Measurements from ENCODE around the gene HEMGN.
"Not testable (repeated sequence)": the region's sequence is repeated elsewhere in the genome, so short reads cannot be mapped to it uniquely, and the experiment has no call there.

The HEMGN gene

DNA sequence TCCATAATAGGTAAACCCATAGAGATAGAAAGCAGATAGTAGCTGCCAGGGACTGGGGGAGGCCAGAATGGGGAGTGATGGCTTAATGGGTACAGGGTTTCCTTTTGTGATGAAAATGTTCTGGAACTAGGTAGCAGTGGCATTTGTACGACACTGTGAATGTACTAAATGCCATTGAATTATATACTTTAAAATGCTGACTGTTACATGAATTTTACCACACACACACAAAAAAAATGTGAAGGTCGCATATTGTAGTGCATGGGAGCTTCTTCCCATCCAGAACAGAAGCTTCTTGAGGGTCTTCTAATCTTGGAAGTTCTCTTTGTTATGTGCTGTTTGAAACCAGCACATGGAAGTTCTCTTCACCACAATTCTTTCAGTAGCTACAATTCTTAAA is 25.3 kb upstream of the HEMGN start:
- DNase-seq (ENCODE audit: low spot score) = no peak

DNA sequence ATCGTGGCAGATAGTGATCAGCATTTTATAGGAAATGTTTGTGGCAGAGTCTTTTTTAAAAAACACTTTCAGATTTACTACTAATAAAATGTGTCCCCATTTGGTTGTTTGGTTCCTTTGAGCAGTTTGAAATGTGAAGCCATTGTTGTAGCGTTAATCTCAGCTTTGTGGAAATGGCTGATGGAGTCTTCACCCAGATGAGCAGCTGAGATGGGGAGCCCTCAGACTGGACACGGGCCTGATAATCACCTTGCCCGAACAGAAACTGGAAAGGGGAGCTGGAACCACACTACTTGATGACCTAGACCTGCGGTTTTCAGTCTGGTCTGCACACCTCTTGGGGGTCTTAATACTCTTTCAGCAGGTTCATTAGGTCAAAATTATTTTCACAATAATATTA is 24.6 kb upstream of the HEMGN start:
- DNase-seq (ENCODE audit: low spot score) = no peak

DNA sequence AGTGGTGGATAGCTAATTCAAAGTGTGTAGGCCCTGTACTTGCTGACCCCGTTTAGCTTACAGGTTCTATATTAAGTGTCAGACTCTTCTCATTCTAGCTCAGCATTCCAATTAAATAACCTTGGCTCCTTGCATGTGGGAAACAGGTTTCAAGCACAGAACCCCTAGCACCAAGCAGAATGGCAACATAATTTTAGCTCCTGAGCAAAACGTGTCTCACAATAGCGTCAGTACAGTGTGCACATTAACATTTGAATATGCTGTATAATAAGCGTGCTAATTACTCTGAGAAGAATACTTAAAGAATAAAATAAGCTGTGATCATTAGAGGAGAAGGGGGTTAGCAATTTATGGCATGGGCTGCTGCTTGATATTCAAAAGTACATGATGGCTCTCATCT is 24.2 kb upstream of the HEMGN start:
- no peak for DNase-seq (ENCODE audit: low spot score)

DNA sequence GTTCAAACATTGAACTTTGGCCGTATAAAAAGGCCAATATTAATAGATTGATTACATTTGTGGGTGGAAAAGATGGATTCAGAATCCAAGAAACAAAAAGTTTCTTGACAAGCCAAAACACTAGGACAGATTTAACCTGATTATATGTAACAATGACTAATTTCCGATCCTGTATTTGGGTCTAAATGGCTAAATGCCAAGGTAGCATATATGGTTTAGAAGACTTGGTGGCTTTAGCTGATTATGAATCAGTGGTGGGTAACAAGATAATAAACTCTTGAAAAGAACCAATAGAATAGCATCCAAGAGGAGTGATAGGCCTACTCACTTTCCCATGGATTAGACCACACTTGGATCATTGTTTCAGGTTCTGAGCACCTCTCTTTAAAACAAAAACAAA is 23.4 kb upstream of the HEMGN start:
- no peak for DNase-seq (ENCODE audit: low spot score)

DNA sequence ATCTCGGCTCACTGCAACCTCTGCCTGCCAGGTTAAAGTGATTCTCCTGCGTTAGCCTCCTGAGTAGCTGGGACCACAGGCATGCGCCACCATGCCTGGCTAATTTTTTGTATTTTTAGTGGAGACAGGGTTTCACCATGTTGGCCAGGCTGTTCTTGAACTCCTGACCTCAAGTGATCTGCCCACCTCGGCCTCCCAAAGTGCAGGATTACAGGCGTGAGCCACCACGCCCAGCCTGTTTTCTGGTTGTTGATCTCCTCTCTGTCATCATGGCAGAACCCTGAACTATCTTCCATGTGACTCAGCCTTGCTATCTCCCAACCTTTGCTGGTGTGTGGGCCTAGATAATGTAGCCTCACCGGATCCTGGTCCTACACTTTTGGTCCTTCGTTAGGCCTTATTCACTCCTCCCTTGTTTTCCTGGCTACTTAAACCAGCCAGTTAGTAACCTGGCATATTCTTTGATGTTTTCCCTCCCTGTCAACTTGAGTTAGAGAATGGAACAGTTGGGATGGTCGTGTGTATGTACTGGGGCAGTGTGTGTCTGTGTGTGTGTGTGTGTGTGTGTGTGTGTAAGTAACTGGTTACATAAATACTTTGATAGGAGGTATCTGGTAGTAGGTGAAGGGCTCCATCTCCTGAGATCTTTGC is 22.8 kb upstream of the HEMGN start:
- DNase-seq (ENCODE audit: low spot score) = not testable (repeated sequence)

DNA sequence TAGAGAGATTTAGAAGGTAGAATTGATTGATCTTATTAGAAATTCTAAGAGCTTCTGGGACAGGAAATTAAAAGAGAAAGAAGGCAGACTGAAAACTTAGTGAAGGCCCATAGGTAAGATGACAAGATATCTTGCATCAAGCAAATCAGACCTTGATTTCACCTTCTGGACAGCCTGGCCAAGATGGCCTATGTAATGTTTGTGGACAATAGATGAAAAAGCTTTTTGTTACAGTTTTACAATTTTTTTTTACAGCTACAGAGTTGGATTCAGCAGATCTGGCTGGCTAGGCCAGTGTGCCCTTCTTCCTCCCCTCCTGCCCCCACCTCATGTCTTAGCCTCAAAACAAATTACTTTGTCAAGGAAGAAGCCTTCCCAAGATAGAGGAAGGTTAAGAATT is 21.6 kb upstream of the HEMGN start:
- no peak for DNase-seq (ENCODE audit: low spot score)

DNA sequence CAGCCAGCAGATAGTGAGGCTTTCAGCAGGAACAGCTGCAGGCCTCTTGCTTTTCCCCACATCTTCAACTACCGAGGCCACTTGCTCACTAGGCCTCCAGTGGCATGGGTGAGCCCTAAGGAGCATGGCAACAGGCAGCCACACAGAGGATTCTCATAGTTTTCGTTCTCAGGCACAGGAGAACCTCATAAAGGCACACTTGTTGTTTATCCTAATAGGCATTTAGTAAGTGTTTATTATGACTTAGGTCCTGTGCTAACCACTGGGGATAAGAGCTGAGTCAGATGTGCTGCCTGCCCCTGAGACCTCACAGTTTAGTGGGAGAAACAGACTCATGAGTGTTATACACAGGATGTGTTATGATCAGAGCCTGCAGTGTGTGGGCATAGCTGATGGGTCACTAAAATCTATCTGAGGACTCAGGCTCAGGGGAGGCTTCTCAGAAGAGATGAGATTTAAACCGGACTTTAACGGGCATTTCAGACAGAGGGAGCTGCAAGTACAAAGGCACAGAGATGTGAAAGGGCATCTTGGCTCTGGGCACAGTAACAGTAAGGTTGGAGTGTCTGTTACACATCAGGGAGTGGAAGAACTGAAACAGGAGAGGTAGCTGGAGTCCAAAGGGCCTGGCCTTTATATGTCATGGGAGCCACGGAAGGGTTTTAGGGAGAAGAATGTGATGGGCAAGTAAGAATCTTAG is 21.0 kb upstream of the HEMGN start:
- no peak for DNase-seq (ENCODE audit: low spot score)

DNA sequence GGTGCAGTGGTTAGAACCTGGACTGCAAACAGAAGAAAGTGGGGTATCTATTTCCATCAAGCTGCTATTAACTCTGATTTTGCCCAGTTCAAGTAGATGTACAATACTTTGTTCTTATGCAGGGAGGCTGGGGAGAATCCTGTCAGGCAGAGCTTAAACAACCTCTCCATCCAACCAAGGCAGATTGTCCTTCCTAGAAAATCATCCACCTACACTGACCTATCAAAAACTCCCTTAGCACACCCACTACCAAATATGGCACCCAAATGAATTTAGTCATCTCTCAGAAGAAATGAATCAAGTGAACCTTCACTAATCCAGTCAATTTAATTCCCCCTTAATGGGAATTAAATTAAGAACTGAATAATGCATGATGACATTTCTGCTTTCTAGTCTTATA is 18.4 kb upstream of the HEMGN start:
- no peak for DNase-seq (ENCODE audit: low spot score)

DNA sequence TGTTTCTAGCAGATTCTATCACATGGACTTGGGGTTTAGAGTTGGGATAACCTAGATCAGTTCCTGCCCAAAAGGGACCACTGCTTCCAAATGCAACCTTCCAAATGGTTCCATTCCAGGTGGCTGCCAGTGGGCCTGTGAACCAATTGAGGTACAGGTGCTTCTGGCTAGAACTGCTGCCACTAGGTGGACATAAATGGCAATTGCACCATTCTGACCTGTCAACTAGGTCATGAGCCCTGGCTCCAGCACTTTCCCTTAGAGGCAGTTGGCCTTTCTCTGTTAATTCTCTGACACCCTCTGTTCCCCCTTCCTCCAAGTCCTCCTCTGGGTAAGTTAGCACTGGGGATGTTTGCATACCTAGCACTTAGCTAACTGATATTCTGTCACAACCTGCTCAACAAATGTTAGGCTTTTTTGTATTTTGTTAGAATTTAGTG is 16.6 kb upstream of the HEMGN start:
- DNase-seq (ENCODE audit: low spot score) = peak; percentile 70

DNA sequence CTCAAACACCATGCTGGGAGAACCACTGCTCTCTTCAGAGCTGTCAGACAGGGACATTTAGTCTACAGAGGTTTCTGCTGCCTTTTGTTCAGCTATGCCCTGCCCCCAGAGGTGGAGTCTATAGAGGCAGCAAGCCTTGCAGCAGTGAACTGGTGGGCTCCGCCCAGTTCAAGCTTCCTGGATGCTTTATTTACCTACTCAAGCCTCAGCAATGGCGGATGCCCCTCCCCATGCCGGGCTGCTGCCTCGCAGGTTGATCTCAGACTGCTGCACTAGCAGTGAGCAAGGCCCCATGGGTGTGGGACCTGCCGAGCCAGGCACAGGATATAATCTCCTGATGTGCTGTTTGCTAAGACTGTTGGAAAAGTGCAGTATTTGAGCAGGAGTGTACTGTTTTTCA is 12.9 kb upstream of the HEMGN start:
- DNase-seq (ENCODE audit: low spot score) = not testable (repeated sequence)

DNA sequence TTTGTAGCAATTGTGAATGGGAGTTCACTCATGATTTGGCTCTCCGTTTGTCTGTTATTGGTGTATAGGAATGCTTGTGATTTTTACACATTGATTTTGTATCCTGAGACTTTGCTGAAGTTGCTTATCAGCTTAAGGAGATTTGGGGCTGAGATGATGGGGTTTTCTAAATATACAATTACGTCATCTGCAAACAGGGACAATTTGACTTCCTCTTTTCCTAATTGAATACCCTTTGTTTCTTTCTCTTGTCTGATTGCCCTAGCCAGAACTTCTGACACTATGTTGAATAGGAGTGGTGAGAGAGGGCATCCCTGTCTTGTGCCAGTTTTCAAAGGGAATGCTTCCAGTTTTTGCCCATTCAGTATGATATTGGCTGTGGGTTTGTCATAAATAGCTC is 9.1 kb upstream of the HEMGN start:
- not testable (repeated sequence) for DNase-seq (ENCODE audit: low spot score)

DNA sequence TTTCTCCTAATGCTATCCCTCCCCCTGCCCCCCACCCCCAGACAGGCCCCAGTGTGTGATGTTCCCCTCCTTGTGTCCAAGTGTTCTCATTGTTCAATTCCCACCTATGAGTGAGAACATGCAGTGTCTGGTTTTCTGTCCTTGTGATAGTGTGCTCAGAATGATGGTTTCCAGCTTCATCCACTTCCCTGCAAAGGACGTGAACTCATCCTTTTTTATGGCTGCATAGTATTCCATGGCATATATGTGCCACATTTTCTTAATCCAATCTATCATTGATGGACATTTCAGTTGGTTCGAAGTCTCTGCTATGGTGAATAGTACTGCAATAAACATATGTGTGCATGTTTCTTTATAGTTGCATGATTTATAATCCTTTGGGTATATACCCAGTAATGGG is 7.5 kb upstream of the HEMGN start:
- not testable (repeated sequence) for DNase-seq (ENCODE audit: low spot score)

DNA sequence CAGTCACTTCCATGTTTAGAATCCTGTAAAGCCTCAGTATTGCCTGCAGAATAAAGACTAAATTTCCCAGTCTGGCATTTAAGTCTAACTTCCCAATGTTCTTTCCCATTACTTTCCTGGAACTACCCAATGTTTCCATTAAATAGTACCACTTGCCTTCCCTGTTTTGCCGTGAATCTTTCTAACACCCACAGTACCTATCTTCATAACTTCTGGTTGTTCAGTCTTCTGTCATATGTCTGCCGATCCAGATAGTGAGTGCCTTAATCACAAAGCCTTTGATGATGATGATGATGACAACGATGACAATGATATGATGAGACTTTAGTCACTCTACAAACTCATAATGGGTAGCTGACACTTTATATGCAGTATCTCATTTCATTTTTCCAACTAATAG is 6.6 kb upstream of the HEMGN start:
- no peak for DNase-seq (ENCODE audit: low spot score)

DNA sequence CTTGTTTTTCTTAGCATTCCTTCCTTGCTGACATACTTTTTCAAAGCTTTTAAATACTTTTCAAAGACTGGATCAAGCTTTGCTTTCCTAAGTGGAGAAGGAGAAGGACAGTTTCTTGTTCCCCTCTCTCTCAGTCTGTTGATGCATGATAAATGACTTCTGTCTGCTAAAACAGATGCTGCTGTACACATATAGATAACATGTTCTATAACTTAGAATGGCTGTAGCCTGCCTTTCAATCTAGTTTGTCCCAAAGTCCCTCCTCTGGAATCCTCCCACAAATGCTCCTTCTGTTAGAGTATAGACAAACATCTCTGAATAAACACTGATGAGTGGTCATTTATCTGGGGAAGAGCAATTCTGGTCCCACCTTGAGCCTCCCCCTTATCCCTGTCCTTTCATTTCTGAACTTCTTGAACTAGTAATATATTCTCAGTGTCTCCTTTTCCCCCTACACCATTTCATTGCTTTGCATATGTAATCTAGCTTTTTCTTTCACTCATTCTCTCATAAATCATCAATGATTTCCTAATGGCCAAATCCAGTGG is 5.4 kb upstream of the HEMGN start:
- DNase-seq (ENCODE audit: low spot score) = no peak

DNA sequence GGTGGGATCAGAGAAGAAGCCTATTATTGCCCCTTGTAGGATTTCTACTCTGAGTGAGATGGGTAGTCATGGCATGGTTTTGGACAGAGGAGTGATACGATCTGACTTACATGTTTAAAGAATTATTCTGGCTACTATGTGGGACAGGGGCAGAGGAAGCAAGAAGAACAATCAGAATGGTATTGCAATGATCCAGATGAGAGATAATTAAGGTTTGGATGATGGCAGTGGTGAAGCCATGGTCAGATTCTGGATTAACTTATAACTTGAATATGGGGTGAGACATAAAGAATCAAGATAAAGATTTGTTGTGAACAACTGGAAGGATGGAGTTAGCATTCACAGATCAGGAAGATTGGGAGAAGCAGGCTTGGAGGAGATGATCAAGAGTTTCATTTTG is 3.4 kb upstream of the HEMGN start:
- no peak for DNase-seq (ENCODE audit: low spot score)

DNA sequence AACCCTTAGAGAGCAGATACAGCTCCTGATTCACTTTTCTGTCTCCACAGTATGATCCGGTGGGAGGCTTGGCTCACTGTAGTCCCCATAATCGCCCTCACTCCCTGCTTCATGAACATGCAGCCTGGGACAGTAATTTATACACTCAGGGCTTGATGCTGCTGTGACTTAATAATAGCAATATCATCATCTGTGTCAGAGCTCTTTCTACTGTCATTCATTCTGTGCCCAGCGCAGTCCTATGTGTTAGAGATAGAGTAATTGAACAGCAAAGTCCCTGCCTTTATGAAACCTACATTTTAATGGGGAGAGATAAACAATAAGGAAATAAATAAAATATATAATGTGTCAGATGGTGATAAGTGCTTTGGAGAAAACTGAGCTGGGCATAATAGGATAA is 2.8 kb upstream of the HEMGN start:
- DNase-seq (ENCODE audit: low spot score) = no peak

DNA sequence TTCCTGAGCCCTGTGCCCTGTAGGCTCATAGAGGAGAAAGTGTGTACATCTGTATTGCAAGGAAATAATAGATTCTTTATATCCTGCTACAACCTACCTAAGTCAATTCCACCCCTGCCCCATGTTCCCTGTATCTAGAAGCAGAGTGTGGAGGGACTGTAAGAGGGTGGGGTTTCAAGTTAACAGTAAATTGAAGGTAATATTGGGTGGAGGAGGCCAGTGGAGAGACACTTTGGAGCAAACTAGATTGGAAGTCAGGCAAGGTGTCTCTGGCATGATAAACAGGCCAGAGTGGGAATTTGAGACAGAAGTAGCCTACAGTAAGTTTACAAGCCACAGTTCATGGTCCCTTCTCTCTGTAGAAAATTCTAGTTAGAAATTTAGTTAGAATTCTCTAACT is 2.3 kb upstream of the HEMGN start:
- DNase-seq (ENCODE audit: low spot score) = no peak

DNA sequence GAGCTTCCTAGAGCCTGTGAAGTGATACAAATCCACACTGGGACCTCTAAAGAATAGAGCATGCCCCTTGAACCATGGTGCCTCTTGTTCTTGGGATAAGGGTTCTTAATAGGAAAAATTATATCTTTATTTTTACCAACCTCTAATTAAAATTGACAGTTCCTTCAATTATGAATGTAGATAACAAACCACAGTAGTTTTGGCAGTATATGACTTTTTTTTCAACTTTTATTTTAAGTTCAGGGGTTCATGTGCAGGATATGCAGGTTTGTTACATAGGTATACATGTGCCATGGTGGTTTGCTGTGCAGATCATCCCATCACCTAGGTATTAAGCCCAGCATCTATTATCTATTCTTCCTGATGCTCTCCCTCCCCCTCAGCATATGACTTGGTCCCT is 974 bp downstream of the HEMGN start:
- no peak for DNase-seq (ENCODE audit: low spot score)

DNA sequence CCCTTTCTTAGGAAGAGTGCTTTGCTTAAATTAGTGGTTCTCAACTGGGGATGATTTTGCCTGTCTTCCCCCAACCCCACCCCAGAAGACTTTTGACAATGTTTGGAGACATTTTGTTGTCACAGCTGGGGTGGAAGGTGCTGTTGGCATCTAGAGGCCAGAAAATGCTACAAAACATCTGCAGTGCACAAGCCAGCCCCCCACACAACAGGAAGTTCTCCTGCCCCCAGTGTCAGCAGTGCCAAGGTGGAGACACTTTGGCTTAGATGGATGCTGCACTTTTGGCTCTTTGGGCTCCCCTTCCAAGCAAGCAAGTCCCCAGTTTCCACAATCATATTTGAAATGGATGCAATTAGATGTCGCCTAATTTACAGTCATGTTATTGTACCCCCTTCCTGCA is 2.7 kb downstream of the HEMGN start:
- DNase-seq (ENCODE audit: low spot score) = no peak

DNA sequence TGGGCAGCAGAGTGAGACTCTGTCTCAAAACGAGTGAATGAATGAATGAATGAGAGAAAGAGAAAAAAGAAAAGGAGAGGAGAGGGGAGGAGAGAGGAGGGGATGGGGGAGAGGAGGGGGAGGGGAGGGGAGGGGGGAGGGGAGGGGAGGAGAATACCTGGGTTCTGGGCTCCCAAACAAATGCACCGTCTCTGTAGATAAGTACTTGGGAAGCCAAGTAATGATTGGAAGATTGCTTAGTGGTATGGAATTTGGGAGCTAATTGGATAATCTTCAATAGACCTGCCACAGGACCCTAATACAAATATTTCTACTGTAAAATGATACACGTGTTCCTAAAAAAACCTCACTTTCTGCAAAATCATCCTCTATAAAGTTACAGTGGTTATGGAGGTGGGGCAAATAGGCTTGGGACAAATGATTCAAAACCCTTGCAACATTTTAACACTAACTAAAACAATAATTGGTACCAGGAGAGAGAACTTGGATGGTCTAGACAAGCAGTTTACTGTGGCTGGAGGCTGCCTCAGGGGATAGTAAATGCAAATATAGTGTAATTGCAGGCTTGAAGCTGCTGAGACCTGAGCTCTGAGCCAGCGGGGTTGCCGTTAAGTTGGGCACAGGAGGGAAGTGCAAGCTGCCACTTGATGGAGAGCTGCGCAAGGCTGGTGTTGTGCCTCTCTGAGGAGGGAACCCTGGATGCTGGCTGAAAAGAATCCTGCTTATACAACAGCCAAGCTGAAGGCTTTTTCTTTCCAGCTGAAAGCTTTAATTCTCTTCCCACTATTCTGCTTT is 3.5 kb downstream of the HEMGN start:
- no peak for DNase-seq (ENCODE audit: low spot score)

DNA sequence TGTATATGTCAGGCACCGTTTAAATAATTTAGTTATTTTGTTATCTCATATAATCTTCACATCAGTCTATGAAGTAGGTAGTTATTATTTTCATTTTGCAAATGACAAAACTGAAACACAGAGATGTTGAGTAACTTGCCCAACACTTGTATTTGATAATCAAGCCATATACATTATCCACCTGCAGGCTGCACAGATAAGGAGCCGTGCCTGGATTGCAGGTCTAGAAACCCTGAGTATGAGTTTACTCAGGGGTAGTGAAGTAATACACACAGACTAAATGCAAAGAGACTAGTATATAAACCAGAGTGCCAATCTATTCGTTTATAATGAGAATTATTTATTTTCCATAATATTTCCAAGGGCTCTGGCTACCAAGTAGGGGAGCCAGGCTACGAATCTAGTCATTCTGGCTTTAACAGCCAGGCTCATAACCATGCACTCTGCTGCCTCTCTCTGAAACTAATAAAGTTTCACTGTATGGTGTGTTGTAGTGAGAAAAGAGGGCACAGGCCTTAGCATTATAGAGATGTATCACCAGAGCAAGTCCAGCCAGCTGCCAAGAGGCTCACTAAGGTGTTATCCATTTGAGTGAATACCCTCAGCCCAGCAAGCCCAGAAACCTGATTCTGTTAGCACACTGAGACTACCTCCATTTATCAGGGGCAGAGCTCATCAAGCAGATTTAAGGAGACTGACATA is 4.5 kb downstream of the HEMGN start:
- no peak for DNase-seq (ENCODE audit: low spot score)

DNA sequence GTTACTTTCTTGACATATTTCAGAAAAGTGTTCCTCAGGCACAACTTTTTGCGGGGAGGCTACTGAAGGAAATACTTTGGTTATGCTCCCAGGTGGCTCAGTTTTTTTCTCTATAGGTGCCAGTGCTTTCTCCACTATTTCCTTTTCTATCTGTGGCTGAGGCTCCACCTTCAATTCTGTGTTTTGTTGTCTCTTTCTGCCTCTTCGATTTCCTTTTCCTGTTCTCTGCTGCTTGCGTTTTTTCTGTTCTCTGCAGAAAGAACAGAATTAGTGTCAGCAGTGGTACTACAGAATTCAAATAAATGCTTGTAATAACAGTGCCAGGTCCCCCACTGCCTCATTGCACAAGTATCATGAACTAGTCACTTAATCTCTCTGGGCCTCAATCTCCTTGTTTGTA is 7.0 kb downstream of the HEMGN start:
- DNase-seq (ENCODE audit: low spot score) = peak; percentile 56

All from CD4-positive, alpha-beta T cell treated with Interleukin-6 at 100 ng/mL for 8 hours (primary cell).